Loucy (cell line): ENCODE results near the gene BTBD10.

Source experiments
- H2AFZ ChIP-seq: fragments of 200-600 bp; sonication (generic); 2 replicates; pipeline ENCODE4 v1.6.0; 2016; ENCODE audit warnings: antibody characterized with exemption, mild to moderate bottlenecking, low read length, moderate library complexity
- H3F3A ChIP-seq: fragments of 200-600 bp; 2 replicates; pipeline ENCODE4 v1.6.0; 2016; ENCODE audit warnings: antibody characterized with exemption, low read depth, mild to moderate bottlenecking
- H3K27me3 ChIP-seq: fragments of 200-600 bp; sonication (generic); 2 replicates; pipeline ENCODE4 v1.6.1; 2014; ENCODE audit warnings: low read length, mild to moderate bottlenecking; ENCODE audit not compliant: insufficient read depth, poor library complexity, severe bottlenecking
- H3K36me3 ChIP-seq: fragments of 200-600 bp; sonication (generic); 2 replicates; pipeline ENCODE4 v1.6.1; 2016; ENCODE audit warnings: low read length; ENCODE audit not compliant: insufficient read depth
- H3K4me1 ChIP-seq: fragments of 200-600 bp; sonication (generic); 2 replicates; pipeline ENCODE4 v1.5.1; 2014; ENCODE audit warnings: low read length, mild to moderate bottlenecking; ENCODE audit not compliant: insufficient read depth, poor library complexity, severe bottlenecking
- H3K4me2 ChIP-seq: fragments of 200-600 bp; sonication (generic); 2 replicates; pipeline ENCODE4 v1.6.0; 2014; ENCODE audit warnings: antibody characterized with exemption, low read length, low read depth, mild to moderate bottlenecking; ENCODE audit not compliant: poor library complexity, severe bottlenecking
- H3K4me3 ChIP-seq: fragments of 200-600 bp; sonication (generic); 2 replicates; pipeline ENCODE4 v1.5.1; 2014; ENCODE audit warnings: low read length, mild to moderate bottlenecking, mixed read lengths; ENCODE audit not compliant: poor library complexity, severe bottlenecking
- H3K79me2 ChIP-seq: fragments of 200-600 bp; sonication (generic); 2 replicates; pipeline ENCODE4 v1.6.1; 2014; ENCODE audit warnings: low read length; ENCODE audit not compliant: insufficient read depth
- H3K9ac ChIP-seq: fragments of 200-600 bp; sonication (generic); 2 replicates; pipeline ENCODE4 v1.6.0; 2014; ENCODE audit warnings: mild to moderate bottlenecking, low read depth, low read length, moderate library complexity; ENCODE audit not compliant: poor library complexity, severe bottlenecking
- H3K9me2 ChIP-seq: fragments of 200-600 bp; sonication (generic); replicated peaks from 2 replicates; pipeline ENCODE4 v1.6.1; 2016; ENCODE audit warnings: low read depth, low read length, mixed read lengths
- H3K9me3 ChIP-seq: fragments of 200-600 bp; sonication (generic); 2 replicates; pipeline ENCODE4 v1.6.1; 2014; ENCODE audit warnings: mild to moderate bottlenecking, antibody characterized with exemption, low read length, low read depth; ENCODE audit not compliant: insufficient read depth
- H4K20me1 ChIP-seq: fragments of 200-600 bp; sonication (generic); 2 replicates; pipeline ENCODE4 v1.6.0; 2014; ENCODE audit warnings: antibody characterized with exemption, low read length, mild to moderate bottlenecking; ENCODE audit not compliant: insufficient read depth, poor library complexity, severe bottlenecking
- CTCF ChIP-seq: fragments of 200-600 bp; sonication (generic); conservative IDR thresholded peaks from 2 replicates; pipeline ENCODE4 v1.5.1; 2014; ENCODE audit warnings: mild to moderate bottlenecking, antibody characterized with exemption, low read length
- EZH2phosphoT487 ChIP-seq: fragments of 200-600 bp; IDR thresholded peaks from 2 replicates; pipeline ENCODE4 v1.6.1; 2018; ENCODE audit warnings: antibody characterized with exemption, mild to moderate bottlenecking, moderate library complexity, borderline replicate concordance

The BTBD10 gene

GRCh38 chr11:13366266-13367026 lies 96.6 kb downstream of the BTBD10 start:
- no peak for TF ChIP-seq CTCF
- H3K9me3 ChIP-seq, result no peaks in the 10 kb centered on the region
- no peak overlapping the region for H3K4me2 ChIP-seq
- no peak overlapping the region for H3K9ac ChIP-seq
- H3K27me3 ChIP-seq, result no peaks in the 10 kb centered on the region
- H3F3A ChIP-seq, result no peaks in the 10 kb centered on the region
- H3K36me3 ChIP-seq, result no peaks in the 10 kb centered on the region
- H3K4me1 ChIP-seq, result no peaks in the 10 kb centered on the region
- H3K79me2 ChIP-seq, result no peaks in the 10 kb centered on the region
- H4K20me1 ChIP-seq, result no peaks in the 10 kb centered on the region
- no peaks in the 10 kb centered on the region for H3K9me2 ChIP-seq
- H2AFZ ChIP-seq, result no peak overlapping the region
- H3K4me3 ChIP-seq, result no peak overlapping the region

GRCh38 chr11:13364388-13364787 lies 98.6 kb downstream of the BTBD10 start:
- TF ChIP-seq EZH2phosphoT487, result no peak
- no peak for TF ChIP-seq CTCF
- H4K20me1 ChIP-seq, result no peaks in the 10 kb centered on the region
- H3K9ac ChIP-seq, result no peak overlapping the region
- H3K4me1 ChIP-seq, result no peaks in the 10 kb centered on the region
- no peaks in the 10 kb centered on the region for H3F3A ChIP-seq
- no peak overlapping the region for H3K4me3 ChIP-seq
- no peaks in the 10 kb centered on the region for H3K9me3 ChIP-seq
- H3K79me2 ChIP-seq, result no peaks in the 10 kb centered on the region
- no peaks in the 10 kb centered on the region for H3K27me3 ChIP-seq
- H2AFZ ChIP-seq, result no peak overlapping the region
- H3K36me3 ChIP-seq, result no peaks in the 10 kb centered on the region
- no peak overlapping the region for H3K4me2 ChIP-seq
- H3K9me2 ChIP-seq, result no peaks in the 10 kb centered on the region

GRCh38 chr11:13362596-13363109 lies 100.4 kb downstream of the BTBD10 start:
- H3F3A ChIP-seq, result no peaks in the 10 kb centered on the region
- TF ChIP-seq CTCF (no peak), EZH2phosphoT487 (no peak)
- H3K9me2 ChIP-seq, result no peaks in the 10 kb centered on the region
- H3K79me2 ChIP-seq, result no peaks in the 10 kb centered on the region
- no peaks in the 10 kb centered on the region for H3K27me3 ChIP-seq
- H3K9ac ChIP-seq, result no peak overlapping the region
- H3K9me3 ChIP-seq, result no peaks in the 10 kb centered on the region
- no peaks in the 10 kb centered on the region for H4K20me1 ChIP-seq
- no peaks in the 10 kb centered on the region for H3K4me1 ChIP-seq
- no peaks in the 10 kb centered on the region for H3K36me3 ChIP-seq
- H2AFZ ChIP-seq, result no peak overlapping the region
- H3K4me3 ChIP-seq, result no peak overlapping the region
- no peak overlapping the region for H3K4me2 ChIP-seq
